ENCODE measurements around the gene FNDC3B. TPM values are rescaled to one million over a fixed set of nuclear protein-coding genes. Genes with fewer than 3 reads are reported as not detected.

Gene FNDC3B
- total and polyA plus RNA-seq, 2 donors (not counting 3 experiments of a cell fraction or from before 2014, with no cell fraction given) = 91.6 to 295 TPM

- Histone ChIP-seq H3K27ac (ENCODE audit: insufficient read depth, low read depth, low read length) (no peak overlapping the region), H3K4me2 (ENCODE audit: insufficient read depth, low read length) (no peak overlapping the region), H3K36me3 (ENCODE audit: control insufficient read depth in 2 of 2, extremely low read depth in 1 of 2, insufficient read depth in 2 of 2, low read length in 2 of 2) (peaks cover 6 to 8% of the 10 kb centered on the region in 2 experiments), H3K4me1 (ENCODE audit: control insufficient read depth, extremely low read depth, insufficient read depth, low read length) (no peaks in the 10 kb centered on the region), H3K27me3 (ENCODE audit: control insufficient read depth in 2 of 2, insufficient read depth in 2 of 2, low read length in 2 of 2) (no peaks in the 10 kb centered on the region), H3K79me2 (ENCODE audit: control insufficient read depth, insufficient read depth, low read length) (peaks cover 57% of the 10 kb centered on the region), H4K20me1 (replicated peaks; ENCODE audit: control insufficient read depth, extremely low read depth, insufficient read depth, low read length) (peaks cover 7% of the 10 kb centered on the region), H3K9me3 (replicated peaks; ENCODE audit: control insufficient read depth, insufficient read depth, low read length) (no peaks in the 10 kb centered on the region), H2AFZ (ENCODE audit: low read depth, low read length) (no peak overlapping the region), H3K4me3 (replicated peaks in 1 of 3; ENCODE audit: insufficient read depth in 1 of 3, low read depth in 1 of 3, low read length in 3 of 3) (no peak overlapping the region), H3K9me1 (replicated peaks; ENCODE audit: control insufficient read depth, extremely low read depth, insufficient read depth, low read length) (no peaks in the 10 kb centered on the region), H3K9ac (replicated peaks; ENCODE audit: extremely low read depth, insufficient read depth, low read length) (no peak overlapping the region)
- CTCF ChIA-PET = interaction anchor here (0.6 kb wide), 1 partner anchor 11 kb away, joined by 3 read pairs; no protein-coding TSS in a partner anchor
- TF ChIP-seq POLR2A (IDR thresholded peaks at IDR 0.05; ENCODE audit: low read depth, low read length) (peak; percentile 26), CTCF (IDR thresholded peaks at IDR 0.05; ENCODE audit: extremely low read depth in 1 of 2, insufficient read depth in 1 of 2, low read depth in 1 of 2, low read length in 2 of 2) (no peak)
- BruUV-seq (replicated peaks) = no TSS peak
- FAIRE-seq (no peak), DNase-seq (ENCODE audit: low read depth, low spot score) (no peak)
- intact Hi-C loops (cut with micrococcal nuclease) = no loop called here
- POLR2A ChIA-PET = no interaction called here
- dilution Hi-C loops (cut with MboI; ENCODE audit: extremely low pct_ligation_motif_present, low sequenced_read_pairs) = no loop called here
Observed at GRCh38 chr3:172277151-172277652, 237.8 kb downstream of the FNDC3B start.

GRCh38 chr3:172279191-172279640 is 239.8 kb downstream of the FNDC3B start:
- TF ChIP-seq FOS (IDR thresholded peaks at IDR 0.05; ENCODE audit: borderline replicate concordance, insufficient read depth, low read length) = no peak
- TF ChIP-seq EZH2 (IDR thresholded peaks at IDR 0.05; ENCODE audit: borderline replicate concordance, low read depth, low read length, severe bottlenecking) = no peak
- TF ChIP-seq JUN (IDR thresholded peaks at IDR 0.05; ENCODE audit: borderline replicate concordance, insufficient read depth, insufficient read length, low read depth) = no peak
- TF ChIP-seq POLR2A (IDR thresholded peaks at IDR 0.05; ENCODE audit: low read depth, low read length) = no peak
- TF ChIP-seq MAX (IDR thresholded peaks at IDR 0.05; ENCODE audit: insufficient read depth, insufficient read length) = no peak
- no peak for TF ChIP-seq CTCF (IDR thresholded peaks at IDR 0.05; ENCODE audit: extremely low read depth in 1 of 2, insufficient read depth in 1 of 2, low read depth in 1 of 2, low read length in 2 of 2)
- no peak for TF ChIP-seq GATA2 (IDR thresholded peaks at IDR 0.05; ENCODE audit: insufficient read depth, insufficient read length, low read depth, low read length)
- TF ChIP-seq MYC (IDR thresholded peaks at IDR 0.05; ENCODE audit: low read depth, low read length) = no peak
- no peak for TF ChIP-seq POLR2AphosphoS5 (IDR thresholded peaks at IDR 0.05; ENCODE audit: insufficient read depth, low read depth, low read length)
- DNase-seq (ENCODE audit: low read depth, low spot score) (no peak), FAIRE-seq (no peak)
- dilution Hi-C loops (cut with MboI; ENCODE audit: extremely low pct_ligation_motif_present, low sequenced_read_pairs) = no loop called here
- no peaks in the 10 kb centered on the region for H3K27me3 ChIP-seq (ENCODE audit: control insufficient read depth in 2 of 2, insufficient read depth in 2 of 2, low read length in 2 of 2)
- peaks cover 12% of the 10 kb centered on the region for H4K20me1 ChIP-seq (replicated peaks; ENCODE audit: control insufficient read depth, extremely low read depth, insufficient read depth, low read length)
- BruUV-seq (replicated peaks) = no TSS peak
- H3K27ac ChIP-seq (ENCODE audit: insufficient read depth, low read depth, low read length) = no peak overlapping the region
- H3K9ac ChIP-seq (replicated peaks; ENCODE audit: extremely low read depth, insufficient read depth, low read length) = no peak overlapping the region
- no peak overlapping the region for H2AFZ ChIP-seq (ENCODE audit: low read depth, low read length)
- no peaks in the 10 kb centered on the region for H3K9me1 ChIP-seq (replicated peaks; ENCODE audit: control insufficient read depth, extremely low read depth, insufficient read depth, low read length)
- H3K4me2 ChIP-seq (ENCODE audit: insufficient read depth, low read length) = no peak overlapping the region
- ChIA-PET CTCF (no interaction called here), POLR2A (interaction anchor here (0.7 kb wide), 1 partner anchor 13 kb away, joined by 4 read pairs; no protein-coding TSS in a partner anchor)
- intact Hi-C loops (cut with micrococcal nuclease) = no loop called here
- peaks cover 8% of the 10 kb centered on the region in 2 experiments for H3K36me3 ChIP-seq (ENCODE audit: control insufficient read depth in 2 of 2, extremely low read depth in 1 of 2, insufficient read depth in 2 of 2, low read length in 2 of 2)
- H3K79me2 ChIP-seq (ENCODE audit: control insufficient read depth, insufficient read depth, low read length) = peaks cover 64% of the 10 kb centered on the region
- no peaks in the 10 kb centered on the region for H3K9me3 ChIP-seq (replicated peaks; ENCODE audit: control insufficient read depth, insufficient read depth, low read length)
- H3K4me3 ChIP-seq (replicated peaks in 1 of 3; ENCODE audit: insufficient read depth in 1 of 3, low read depth in 1 of 3, low read length in 3 of 3) = no peak overlapping the region
- no peaks in the 10 kb centered on the region for H3K4me1 ChIP-seq (ENCODE audit: control insufficient read depth, extremely low read depth, insufficient read depth, low read length)
